Activated naive CD4-positive, alpha-beta T cell treated with anti-CD3 and anti-CD28 coated beads, Interleukin-2, amount 50 U/mL, for 72 hours (primary cell): ENCODE measurements around the gene STX10. TPM values are rescaled to one million over a fixed set of nuclear protein-coding genes. Genes with fewer than 3 reads are reported as not detected.

Experiments used
- ATAC-seq, 2 donors: fragments of 150-1000 bp; cut with Tn5 transposase; 2 replicates each; pipeline ENCODE4 v1.10.0; 2021; ENCODE audit warnings: mild to moderate bottlenecking in 2 of 2, moderate library complexity in 2 of 2
- DNase-seq, 2 donors: peaks; one replicate each; pipeline ENCODE4 v3.0.0; 2021 to 2022; ENCODE audit warnings: low spot score in 2 of 2
- H3K27ac Mint-ChIP-seq, 2 donors: one replicate each; pipeline ENCODE4 v1.8.0; 2022; ENCODE audit warnings: mild to moderate bottlenecking in 2 of 2, mixed read lengths in 2 of 2
- H3K36me3 Mint-ChIP-seq, 2 donors: one replicate each; pipeline ENCODE4 v1.8.0; 2022; ENCODE audit warnings: mixed read lengths in 2 of 2
- H3K9me3 Mint-ChIP-seq, 2 donors: one replicate each; pipeline ENCODE4 v1.8.0; 2022; ENCODE audit warnings: mixed read lengths in 2 of 2
- total RNA-seq, 2 donors: library from RNA; stranded (reverse); gene quantifications; one replicate each; pipeline ENCODE4 v1.2.3, GENCODE V29; 2022

Gene STX10
- total RNA-seq, 2 donors from 2014 or later: 67.2 to 77.1 TPM

GRCh38 chr19:13117772-13118423 lies 32.3 kb downstream of the STX10 start, which contains the start of gene NACC1:
TSS of gene NACC1 (plus strand) at chr19:13118264. CDS start at chr19:13135208, 16,944 bp downstream.
- DNase-seq (peak; percentile 88 to 96), ATAC-seq (peak; percentile 75 to 94)
- H3K9me3 Mint-ChIP-seq: no peaks in the 10 kb centered on the region
- H3K36me3 Mint-ChIP-seq: peaks cover 12 to 29% of the 10 kb centered on the region in 2 donors
- peak within 1 kb of the TSS; percentile 90 to 96 for H3K27ac Mint-ChIP-seq

DNA sequence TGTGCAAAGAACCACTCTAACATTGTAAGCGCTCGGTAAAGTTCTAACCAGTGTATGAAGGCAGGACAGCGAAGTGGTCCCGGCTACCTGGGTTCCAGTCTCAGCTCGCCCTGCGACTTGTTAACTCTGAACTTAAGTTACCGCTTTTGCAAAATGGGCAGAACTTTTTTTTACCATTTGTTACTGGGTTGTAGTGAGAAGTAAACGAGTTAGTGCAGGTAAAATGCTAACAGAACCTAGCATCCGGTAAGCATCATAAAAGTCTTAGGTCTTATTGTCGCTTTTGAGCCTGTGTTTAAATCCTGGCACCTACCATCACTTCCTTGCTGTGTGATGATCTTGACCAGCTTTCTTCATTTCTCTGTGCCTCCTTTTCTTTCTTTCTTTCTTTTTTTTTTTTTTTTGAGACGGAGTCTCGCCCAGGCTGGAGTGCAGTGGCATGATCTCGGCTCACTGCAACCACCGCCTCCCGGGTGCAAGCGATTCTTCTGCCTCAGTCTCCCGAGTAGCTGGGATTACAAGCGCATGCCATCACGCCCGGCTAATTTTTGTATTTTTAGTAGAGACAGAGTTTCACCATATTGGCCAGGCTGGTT lies 32.9 kb downstream of the STX10 start:
- ATAC-seq (peak in 1 of 2 donors; percentile 10), DNase-seq (no peak)
- Mint-ChIP-seq H3K27ac (peak overlapping the region; percentile 90 to 96), H3K36me3 (peaks cover 12 to 29% of the 10 kb centered on the region in 2 donors), H3K9me3 (no peaks in the 10 kb centered on the region)

GRCh38 chr19:13116282-13117175 lies 33.6 kb downstream of the STX10 start, which contains the start of gene TRMT1:
TSS of gene TRMT1 (minus strand) at chr19:13116740. CDS start at chr19:13116399, 341 bp downstream.
- H3K36me3 Mint-ChIP-seq: peaks cover 12 to 29% of the 10 kb centered on the region in 2 donors
- ATAC-seq: peak; percentile 68 to 70
- no peaks in the 10 kb centered on the region for H3K9me3 Mint-ChIP-seq
- DNase-seq: peak; percentile 86 to 95
- H3K27ac Mint-ChIP-seq: peak within 1 kb of the TSS; percentile 90 to 96

GRCh38 chr19:13115936-13116281 lies 34.3 kb downstream of the STX10 start:
- ATAC-seq: no peak
- Mint-ChIP-seq H3K36me3 (peaks cover 12 to 29% of the 10 kb centered on the region in 2 donors), H3K9me3 (no peaks in the 10 kb centered on the region), H3K27ac (peak overlapping the region; percentile 90 to 92)
- no peak for DNase-seq

DNA sequence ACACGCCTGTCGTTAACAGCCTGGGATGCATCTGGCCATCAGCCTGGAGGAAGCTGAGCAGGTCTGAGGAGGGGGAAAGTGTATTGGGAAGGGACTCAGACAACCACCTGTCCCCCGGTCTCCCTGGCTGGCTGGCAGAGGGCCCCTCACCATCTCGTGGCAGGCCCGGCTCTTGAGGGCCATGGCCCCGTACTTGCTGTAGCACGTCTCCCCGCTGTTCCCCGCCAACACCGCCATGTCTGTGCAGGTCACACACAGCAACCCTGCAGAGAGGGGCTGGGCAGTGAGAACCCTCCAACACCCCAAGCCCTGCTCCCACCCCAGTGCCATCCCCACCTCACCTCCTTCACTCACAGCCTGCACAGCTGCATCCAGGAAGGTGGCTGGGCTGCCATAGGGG lies 37.6 kb downstream of the STX10 start:
- H3K36me3 Mint-ChIP-seq: peaks cover 6 to 25% of the 10 kb centered on the region in 2 donors
- ATAC-seq: no peak
- no peaks in the 10 kb centered on the region for H3K9me3 Mint-ChIP-seq
- DNase-seq: no peak
- H3K27ac Mint-ChIP-seq: peak overlapping the region in 1 of 2 donors; percentile 29

GRCh38 chr19:13110099-13110610 lies 40.0 kb downstream of the STX10 start:
- Mint-ChIP-seq H3K9me3 (no peaks in the 10 kb centered on the region), H3K36me3 (peaks cover 0 to 3% of the 10 kb centered on the region in 2 donors), H3K27ac (peak overlapping the region in 1 of 2 donors; percentile 47)
- DNase-seq (no peak), ATAC-seq (no peak)

DNA sequence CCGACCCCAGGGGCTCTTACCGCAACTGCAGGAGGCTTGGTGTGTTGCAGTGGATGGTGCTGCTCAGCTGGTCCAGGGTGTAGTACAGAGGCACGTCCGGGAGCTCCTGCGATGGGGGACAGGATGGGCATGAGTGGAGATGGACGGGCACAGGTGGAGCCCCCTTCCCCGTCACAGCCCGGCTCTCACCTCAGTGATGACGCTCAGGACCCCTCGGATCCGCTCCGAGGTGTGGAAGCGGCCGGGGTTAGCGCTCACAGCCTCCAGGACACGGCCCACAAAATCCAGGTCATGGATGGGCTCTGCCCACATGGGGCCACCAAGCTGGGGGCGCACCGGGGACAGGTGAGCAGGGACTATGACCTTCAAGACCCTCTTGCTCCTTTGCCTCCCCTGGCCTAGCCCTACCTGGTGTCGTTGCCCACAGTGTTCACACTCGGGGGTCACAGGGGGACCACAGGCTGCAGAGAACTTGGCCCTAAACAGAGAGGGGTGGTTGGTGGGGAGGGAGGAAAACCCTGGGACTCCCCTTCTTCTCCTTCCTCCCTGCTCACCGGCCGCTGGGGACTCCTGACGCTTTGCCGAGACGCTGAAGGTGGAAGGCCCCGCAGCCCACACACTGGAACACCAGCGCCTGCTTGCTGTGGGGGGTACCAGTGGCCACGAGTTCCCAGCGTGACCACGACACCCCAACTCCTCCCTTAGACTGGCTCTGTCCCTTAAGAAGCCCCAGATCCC lies 40.6 kb downstream of the STX10 start:
- Mint-ChIP-seq H3K36me3 (no peaks in the 10 kb centered on the region), H3K9me3 (no peaks in the 10 kb centered on the region), H3K27ac (peak overlapping the region in 1 of 2 donors; percentile 47)
- DNase-seq (no peak), ATAC-seq (no peak)

DNA sequence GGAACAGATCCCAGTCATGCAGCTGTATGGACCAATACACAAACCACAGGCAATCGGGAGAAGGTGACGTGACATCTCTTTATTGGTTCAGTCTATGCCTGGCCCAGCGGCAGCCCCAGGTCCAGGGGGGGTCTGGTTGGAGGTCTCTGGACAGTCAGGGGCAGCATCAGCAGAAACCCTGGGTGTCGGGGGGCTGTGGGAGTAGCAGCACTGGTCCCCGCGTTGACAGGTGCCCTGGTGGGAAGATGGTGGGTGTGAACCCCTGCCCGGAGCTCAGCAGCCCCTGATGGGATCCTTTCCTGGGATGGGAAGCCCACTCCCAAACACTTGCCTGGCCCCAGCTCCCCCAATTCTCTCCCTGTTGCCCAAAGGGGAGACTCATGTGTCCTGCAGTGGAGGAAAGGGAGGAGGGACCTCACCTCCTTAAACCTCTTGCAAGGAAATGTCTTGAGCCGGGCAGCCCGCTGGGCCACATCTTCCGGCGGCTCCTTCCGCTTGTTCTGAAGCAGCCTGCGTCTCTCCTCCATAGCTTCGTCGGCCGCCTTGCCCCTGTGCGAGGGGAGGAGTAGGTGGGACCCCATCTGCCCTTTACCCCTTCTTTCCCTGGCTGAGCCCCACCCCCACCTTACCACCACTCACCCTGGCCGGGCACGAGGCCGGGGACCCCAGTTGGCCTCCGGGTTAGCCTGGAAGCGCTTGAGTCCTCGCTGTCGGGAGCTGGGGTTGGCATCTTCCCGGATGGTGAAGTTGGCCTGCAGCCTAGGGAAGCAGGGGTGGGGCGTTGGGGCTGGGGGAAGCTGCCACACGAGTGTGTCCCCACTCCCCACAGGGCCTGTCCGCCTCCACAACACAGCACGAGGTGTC lies 45.1 kb downstream of the STX10 start:
- ATAC-seq: peak; percentile 25 to 35
- H3K27ac Mint-ChIP-seq: peak overlapping the region; percentile 76 to 85
- H3K36me3 Mint-ChIP-seq: no peaks in the 10 kb centered on the region
- peak in 1 of 2 donors; percentile 47 for DNase-seq
- H3K9me3 Mint-ChIP-seq: no peaks in the 10 kb centered on the region

DNA sequence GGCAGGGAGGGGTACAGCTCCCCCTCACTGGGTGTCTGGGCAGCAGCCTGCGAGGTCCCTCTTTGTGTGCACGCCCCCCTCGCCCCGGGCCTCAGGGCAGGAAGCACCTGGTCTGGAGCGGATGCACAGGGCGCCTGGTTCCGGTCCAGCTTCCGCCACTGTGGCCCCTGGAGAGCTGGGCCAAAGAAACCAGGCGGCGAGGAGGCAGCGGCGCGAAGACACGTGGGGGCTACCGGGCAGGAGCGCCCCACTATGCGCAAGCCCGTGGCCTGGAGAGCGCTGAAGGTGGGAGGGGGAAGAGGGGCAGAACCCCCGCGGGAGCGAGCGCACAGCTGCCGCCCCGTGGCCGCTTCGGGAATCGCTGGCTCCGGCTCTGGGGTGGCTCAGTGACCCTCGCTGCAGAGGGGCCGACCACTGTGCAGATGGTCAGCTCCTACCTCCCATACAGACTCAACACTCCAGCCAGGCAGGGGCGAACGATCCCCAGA lies 45.8 kb downstream of the STX10 start:
- DNase-seq (peak; percentile 77 to 83), ATAC-seq (peak; percentile 19 to 54)
- no peaks in the 10 kb centered on the region for H3K9me3 Mint-ChIP-seq
- peak overlapping the region; percentile 76 to 85 for H3K27ac Mint-ChIP-seq
- no peaks in the 10 kb centered on the region for H3K36me3 Mint-ChIP-seq

GRCh38 chr19:13103581-13104359 lies 46.4 kb downstream of the STX10 start:
- H3K36me3 Mint-ChIP-seq: no peaks in the 10 kb centered on the region
- no peaks in the 10 kb centered on the region for H3K9me3 Mint-ChIP-seq
- DNase-seq: no peak
- H3K27ac Mint-ChIP-seq: peak overlapping the region in 1 of 2 donors; percentile 76
- ATAC-seq: no peak

DNA sequence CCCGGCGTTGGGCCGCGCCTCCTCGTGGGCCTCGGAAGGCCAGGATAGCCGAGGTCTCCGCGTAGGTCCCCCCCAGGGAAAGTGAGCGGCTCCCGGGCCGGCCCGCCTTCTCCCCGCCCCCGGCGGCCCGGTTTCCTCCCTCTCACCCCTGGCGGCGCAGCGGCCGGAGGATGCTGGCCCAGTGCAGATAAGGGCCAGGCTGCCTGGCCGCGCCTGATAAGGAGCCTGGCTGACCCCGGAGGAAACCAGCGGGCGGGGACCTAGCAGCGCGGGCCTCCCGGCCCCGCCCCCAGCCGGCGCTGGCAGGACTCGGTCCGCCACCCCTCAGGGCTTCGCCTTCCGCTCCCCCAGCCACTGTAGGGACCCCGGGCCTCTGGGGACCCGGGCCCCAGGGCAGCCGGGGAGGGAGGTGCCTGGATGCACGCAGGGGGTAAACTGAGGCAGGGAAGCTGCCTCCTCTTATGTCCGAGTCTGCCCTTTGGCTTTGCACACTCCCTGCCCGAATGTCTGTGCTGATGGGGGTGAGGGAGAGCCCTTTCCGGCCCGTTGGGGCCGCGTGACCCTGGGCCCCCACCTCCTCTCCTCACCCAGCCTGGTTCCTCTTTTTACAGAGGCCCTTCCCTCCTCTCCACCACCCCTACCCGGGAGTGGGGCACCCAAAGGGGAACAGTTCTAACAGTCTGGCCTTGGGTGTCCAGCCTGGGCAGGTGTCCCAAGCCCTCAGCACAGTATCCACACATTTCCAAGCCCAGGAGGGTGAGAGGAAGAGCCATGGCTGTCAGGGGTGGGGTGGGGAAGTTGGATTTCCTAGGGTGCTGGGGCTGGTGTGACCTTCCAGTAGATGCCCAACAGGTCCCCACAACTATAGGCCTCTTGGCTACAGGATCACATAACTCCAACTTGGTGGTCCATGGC lies 47.3 kb downstream of the STX10 start, which contains the start of gene LYL1:
Gene LYL1 (minus strand): TSS at position 193 of the 915 bp plus-strand sequence. CDS start 1,687 bp downstream, outside the sequence.
- ATAC-seq (no peak), DNase-seq (peak in 1 of 2 donors; percentile 38)
- H3K9me3 Mint-ChIP-seq: no peaks in the 10 kb centered on the region

DNA sequence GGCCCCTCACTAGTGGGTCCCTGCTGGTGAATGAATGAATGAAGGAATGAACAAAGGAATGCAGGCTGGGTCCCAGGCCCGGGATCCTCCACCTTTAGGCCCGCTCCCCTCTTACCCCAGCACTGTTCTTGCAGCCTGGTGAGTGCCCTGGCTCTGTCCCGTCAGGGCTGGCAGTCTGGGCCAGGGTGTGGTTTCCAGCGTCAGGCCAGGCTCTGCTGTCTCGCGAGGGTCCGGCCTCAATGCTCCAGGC lies 47.8 kb downstream of the STX10 start:
- Mint-ChIP-seq H3K27ac (no peak overlapping the region), H3K9me3 (no peaks in the 10 kb centered on the region), H3K36me3 (no peaks in the 10 kb centered on the region)
- DNase-seq (no peak), ATAC-seq (no peak)

More for the DNA sequence above, 47.3 kb downstream of the STX10 start, which contains the start of gene LYL1:
- Mint-ChIP-seq H3K27ac (no peak within 1 kb of the TSS), H3K36me3 (no peaks in the 10 kb centered on the region)

DNA sequence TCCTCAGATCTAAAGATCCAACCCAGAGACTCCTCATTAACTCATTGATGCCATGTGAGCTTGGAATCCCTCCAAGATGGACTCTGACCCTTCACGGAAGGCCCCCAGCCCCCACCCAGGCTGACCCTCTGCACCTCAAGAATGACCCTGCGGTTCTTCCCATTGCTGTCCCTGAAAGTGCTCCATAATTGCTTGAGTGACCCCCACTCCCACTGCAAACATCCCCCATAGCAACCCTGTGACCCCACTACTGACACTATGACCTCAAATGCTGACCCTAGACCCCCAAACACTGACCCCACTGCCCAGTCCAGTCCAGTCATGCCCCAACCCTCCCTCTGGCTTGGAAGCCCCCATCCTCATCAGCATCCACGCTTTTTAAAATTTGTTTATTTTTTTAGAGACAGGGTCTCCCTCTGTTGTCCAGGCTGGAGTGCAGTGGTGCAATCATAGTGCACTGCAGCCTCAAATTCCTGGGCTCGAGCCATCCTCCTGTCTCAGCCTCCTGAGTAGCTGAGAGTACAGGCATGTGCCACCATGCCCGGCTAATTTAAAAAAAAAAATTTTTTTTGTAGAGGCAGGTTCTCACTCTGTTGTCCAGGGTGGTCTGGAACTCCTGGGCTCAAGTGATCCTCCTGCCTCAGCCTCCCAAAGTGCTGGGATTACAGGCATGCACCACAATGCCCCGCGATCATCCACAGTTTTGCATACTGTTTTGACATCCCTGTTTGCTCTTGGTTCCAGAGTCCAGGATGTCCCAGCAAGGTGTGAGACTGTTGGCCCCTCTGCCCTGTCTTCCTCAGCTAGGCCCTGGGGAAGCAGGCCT lies 48.4 kb downstream of the STX10 start:
- ATAC-seq: no peak
- H3K27ac Mint-ChIP-seq: no peak overlapping the region
- no peaks in the 10 kb centered on the region for H3K9me3 Mint-ChIP-seq
- DNase-seq: no peak
- no peaks in the 10 kb centered on the region for H3K36me3 Mint-ChIP-seq
